ENCODE data around the gene HOXA5.

Gene HOXA5

GRCh38 chr7:27128776-27129728, 14.4 kb downstream of the HOXA5 start:
- no peak overlapping the region for H3K27ac ChIP-seq

GRCh38 chr7:27128034-27128433, 15.4 kb downstream of the HOXA5 start:
- Histone ChIP-seq H3K4me3 (no peak overlapping the region), H3K27ac (no peak overlapping the region)

More at GRCh38 chr7:27128776-27129728, 14.4 kb downstream of the HOXA5 start:
- peak overlapping the region in 4 of 7 experiments; percentile 61 to 72 (median 70) for H3K4me3 ChIP-seq

- no peak overlapping the region for H3K27ac ChIP-seq
- no peak overlapping the region for H3K4me3 ChIP-seq
Measured at GRCh38 chr7:27126596-27127327, 16.7 kb downstream of the HOXA5 start.

DNA sequence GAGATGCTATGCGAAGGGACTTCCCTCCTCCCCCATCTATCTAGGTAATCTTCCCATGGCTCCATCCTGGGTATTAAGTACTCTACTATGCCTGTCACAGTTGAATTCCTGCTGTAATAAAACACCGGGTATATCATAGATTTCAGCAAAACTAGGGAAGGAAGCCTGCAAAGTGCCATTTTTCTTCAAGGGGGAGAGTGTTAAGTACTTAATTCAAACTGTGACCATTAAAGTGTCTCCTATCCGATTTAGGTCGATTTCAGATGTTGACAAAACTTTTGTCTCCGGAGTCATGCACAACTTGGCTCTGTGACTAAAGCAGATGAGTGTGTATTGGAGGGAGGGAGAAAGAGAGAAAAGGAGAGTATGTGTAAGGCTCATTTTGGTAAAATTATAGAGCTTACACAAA, 17.5 kb downstream of the HOXA5 start:
- Histone ChIP-seq H3K4me3 (no peak overlapping the region), H3K27ac (no peak overlapping the region)

DNA sequence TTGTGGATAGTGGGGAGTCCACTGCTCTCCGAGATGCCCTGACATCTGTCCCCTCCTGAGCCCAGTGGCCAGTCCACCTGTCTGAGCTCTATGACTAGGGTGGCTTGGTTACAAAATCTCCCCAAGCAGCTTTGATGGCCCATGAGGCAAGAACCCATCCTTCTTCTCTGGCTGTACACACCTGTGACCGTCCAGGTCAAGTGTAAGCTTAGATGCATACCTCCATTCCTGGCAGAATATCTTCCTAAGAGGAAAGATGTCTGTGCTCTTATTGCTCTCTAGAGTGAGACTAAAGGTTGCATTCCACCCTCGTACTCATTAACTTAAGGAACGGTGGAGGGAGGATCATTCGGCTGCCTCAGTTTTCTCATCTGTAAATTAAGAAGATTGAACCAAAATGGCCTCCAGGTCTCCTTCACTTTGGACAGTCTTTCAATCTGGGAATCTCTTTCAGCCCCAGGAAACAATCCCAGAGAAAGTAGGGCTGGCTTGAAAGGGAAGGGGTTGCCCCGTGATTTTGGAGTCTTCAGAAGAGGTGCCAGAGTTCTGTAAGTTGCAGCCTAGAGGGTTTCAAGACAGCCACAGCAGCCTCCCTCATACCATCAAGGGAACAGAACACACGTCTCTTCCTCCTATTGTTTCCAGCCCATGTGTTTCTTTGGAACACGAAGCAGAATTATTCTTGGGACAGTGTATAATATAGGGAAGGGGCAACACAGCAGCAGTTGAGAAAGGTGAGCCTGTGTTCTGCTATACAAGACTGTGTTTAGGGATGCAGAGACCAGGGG, 18.4 kb downstream of the HOXA5 start:
- no peak overlapping the region for H3K4me3 ChIP-seq
- H3K27ac ChIP-seq, result no peak overlapping the region

DNA sequence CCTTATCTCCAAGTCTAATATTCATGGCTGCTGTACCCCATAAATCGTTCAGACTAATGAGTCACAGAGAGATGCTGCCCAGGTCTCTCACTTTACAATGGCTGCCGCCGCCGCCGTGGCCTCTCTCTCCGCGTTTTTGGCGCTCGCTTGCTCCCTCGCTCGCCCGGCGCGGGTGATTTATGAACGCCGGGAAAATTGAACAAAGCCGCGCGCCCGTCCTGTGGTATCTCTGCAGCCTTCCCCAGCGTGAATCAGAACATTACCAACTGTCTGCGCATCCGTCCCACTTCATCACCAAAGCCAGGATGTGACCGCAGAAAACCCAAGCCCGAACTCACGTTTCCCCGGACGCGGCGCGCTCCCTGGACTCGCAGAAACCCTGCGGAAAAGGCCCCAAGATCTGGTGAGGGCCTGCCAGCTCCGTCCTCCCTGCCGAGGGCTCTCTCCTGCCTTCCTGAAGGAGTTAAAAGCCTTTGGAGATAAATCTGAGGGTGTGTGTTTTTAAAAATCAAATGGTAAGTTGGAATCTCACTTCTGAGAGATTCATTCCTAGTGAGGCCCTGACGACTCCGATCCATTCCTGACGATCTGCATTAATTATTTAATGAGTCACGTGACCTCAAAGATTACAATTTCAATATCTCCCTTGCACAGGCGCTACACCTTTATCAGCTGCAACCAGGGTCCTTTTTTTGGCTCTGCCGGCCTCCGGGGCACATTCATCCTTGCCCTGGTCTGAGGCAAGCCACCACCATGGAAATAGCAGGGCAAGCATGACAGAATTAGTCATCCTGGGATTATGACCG, 19.2 kb downstream of the HOXA5 start:
- Histone ChIP-seq H3K4me3 (no peak overlapping the region), H3K27ac (no peak overlapping the region)

DNA sequence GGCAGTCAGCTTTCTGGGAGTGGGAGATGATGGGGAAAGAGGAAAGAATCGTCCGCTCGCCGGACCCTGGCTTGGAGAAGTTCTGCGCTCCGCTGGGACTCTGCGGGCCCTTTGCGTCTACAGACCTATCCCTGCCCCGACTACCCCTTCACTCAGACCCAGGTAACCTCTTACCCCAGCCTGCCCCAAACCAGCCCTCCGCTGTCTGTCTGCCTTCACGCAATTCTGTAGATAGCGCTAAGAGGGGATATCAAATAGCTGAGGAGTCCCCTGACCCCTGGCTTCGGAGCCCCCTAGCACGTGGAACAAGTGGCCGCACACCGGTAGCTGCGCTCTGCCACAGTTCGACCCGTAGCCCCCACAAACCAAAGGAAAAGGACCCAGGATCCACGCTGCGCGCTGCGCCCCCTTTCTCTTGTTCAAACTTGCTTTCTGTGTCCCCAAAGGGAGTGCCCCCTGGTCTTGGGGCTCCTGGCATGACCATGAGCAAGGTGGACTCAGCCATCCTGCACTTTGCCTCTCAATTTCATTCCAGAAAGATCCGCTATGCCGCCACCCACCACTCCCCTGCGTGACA, 19.9 kb downstream of the HOXA5 start:
- H3K27ac ChIP-seq, result no peak overlapping the region
- no peak overlapping the region for H3K4me3 ChIP-seq

- Histone ChIP-seq H3K27ac (no peak overlapping the region), H3K4me3 (no peak overlapping the region)
Measured at GRCh38 chr7:27123007-27123476, 20.4 kb downstream of the HOXA5 start.

DNA sequence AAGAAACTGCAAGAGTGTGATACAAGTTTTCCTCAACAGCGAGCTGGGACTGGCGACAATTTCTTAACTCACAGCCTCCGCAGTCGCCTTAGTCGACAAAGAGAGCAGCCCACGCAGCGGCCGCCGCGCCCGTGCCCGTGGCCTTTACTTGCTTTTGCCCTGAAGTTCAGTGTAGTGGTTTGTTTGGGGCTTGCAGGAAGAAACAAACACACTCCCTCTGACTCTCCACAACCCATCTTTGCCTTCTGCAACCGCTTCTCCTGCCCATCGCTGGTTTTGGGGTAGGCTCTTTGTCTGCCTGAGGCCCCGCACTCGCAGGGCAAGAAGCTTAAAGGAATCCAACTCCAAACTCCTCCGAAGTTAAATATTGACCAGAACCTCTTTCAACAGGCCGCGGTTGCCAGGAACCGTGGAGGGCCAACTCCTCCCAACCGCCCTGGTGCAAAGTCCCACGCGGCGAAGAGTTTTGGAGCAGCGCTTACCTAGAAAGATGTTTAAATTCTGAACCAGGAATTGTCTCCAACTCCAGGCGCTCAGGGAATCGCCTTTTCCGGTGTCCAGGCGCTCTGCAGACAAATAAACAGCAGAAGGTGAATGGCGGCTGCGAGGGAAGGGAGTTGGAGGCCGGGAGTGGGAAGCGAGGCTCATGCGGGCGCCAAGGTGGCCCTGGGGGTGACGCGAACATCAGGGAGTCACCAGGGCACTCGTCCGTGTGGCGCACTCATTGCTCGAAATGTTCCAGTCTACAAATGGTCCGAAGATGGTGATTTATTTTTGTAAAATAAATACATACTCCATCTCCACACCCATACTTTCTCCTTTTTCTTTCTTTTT, 21.2 kb downstream of the HOXA5 start:
- H3K4me3 ChIP-seq, result no peak overlapping the region
- H3K27ac ChIP-seq, result no peak overlapping the region

GRCh38 chr7:27121684-27122076, 21.8 kb downstream of the HOXA5 start:
- no peak overlapping the region for H3K27ac ChIP-seq

GRCh38 chr7:27119412-27119911, 24.0 kb downstream of the HOXA5 start:
- Histone ChIP-seq H3K27ac (no peak overlapping the region), H3K4me3 (no peak overlapping the region)

More at GRCh38 chr7:27121684-27122076, 21.8 kb downstream of the HOXA5 start:
- H3K4me3 ChIP-seq, result no peak overlapping the region

DNA sequence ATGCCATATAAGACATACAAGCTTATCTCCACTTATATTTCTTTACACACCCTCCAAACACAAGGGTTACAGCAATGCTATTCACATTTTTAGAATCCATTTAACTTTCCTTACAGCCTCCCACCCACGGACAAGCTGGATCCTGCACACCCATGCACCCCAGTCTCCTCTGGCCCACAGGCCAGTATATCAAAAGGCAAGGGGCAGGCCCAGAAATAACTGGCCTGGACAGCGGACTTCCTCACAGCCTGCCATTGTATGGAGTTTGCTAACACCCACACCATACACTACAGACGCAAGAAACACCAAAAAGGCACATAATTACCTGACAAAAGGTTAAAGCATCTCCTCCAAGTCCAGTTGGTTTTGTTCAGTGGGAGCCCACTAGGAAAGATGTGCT, 24.9 kb downstream of the HOXA5 start:
- no peak overlapping the region for H3K4me3 ChIP-seq
- no peak overlapping the region for H3K27ac ChIP-seq

- Histone ChIP-seq H3K27ac (peak overlapping the region in 1 of 21 experiments; percentile 4), H3K4me3 (no peak overlapping the region)
Measured at GRCh38 chr7:27117887-27118491, 25.5 kb downstream of the HOXA5 start.

GRCh38 chr7:27116962-27117886, 26.3 kb downstream of the HOXA5 start:
- Histone ChIP-seq H3K27ac (peak overlapping the region in 2 of 21 experiments; percentile 4 to 40), H3K4me3 (no peak overlapping the region)

DNA sequence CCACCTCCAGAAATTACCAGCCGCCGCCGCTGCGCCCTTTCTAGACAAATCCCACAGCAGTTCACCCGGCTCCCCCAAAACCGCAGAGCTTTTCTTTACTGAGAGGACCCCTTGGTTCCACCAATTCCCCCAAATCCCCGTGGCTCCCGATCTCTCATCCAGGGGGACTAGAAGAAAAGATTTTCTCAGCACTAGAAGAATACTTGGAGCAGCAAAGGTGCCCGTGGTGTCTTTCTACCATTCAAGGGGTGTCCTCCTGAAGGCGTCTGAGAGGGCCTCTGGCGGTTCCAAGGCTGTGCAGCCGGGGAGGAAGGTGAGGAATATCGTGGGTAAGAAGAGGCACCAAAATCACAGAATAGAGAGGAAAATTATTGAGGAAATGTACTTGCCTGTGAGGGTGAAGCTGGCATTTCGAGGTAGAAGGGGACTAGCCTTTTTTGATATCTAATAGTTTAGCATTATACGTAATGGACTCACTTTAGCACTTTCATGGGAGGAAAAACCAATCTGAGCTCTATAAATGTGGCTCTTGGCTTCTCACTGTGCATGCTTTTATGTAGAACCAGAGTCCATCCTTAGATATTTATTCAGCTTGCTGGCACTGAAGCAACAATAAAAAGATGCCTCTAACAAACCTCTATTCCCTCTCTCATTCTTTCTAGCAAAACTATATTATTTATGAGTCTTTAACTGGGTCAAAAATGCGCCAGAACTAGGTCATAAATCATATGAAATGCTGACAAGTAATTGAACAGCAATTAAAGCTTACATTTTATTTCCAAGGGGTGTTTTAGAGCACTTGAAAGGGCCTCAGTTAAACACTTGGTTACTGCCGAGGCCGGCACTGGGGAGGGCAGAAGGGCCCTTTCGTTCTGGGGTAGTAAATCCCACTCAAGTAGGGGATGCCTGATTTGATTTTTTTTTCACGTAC, 27.2 kb downstream of the HOXA5 start:
- Histone ChIP-seq H3K4me3 (peak overlapping the region in 1 of 7 experiments; percentile 2), H3K27ac (peak overlapping the region in 2 of 21 experiments; percentile 58 to 66)
